ENCODE data around the gene OR2A42. TPM values are rescaled to one million over a fixed set of nuclear protein-coding genes. Genes with fewer than 3 reads are reported as not detected.
A peak's percentile ranks its signal among the peaks of the same experiment; 100 is the strongest.
"Not testable (repeated sequence)": the region's sequence is repeated elsewhere in the genome, so short reads cannot be mapped to it uniquely, and the experiment has no call there.

The OR2A42 gene
- total and polyA plus RNA-seq, 9 donors, result 0.10 to 0.65 (median 0.22) TPM; not detected in 1

DNA sequence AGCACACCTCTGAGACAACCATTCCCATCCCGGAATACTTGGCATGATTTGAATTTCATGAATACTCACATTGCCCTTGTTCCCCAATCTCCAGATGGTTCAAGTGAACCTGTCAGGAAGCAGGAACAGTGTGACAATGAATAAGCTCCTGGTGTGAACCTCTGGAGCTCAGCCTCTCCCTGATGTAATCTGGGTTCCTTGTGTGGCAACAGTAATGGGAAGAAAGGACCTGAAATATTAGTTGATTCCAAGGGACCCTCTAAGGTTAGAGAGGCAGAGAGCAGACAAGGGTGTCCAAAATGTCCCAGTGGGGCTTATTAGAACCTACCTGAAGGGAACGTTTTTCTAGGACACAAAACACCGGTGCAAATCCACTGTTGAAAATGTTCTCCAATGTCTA is 16.7 kb upstream of the OR2A42 start:
- intact Hi-C loops (cut with DNase I), result no loop called here
- Histone ChIP-seq H3K27me3 (no peaks in the 10 kb centered on the region), H3K27ac (no peak overlapping the region), H3K36me3 (no peaks in the 10 kb centered on the region), H3K4me3 (no peak overlapping the region), H3K4me1 (ENCODE audit: insufficient read depth) (no peaks in the 10 kb centered on the region), H3K9me3 (no peaks in the 10 kb centered on the region)
- 69 to 75% (median 72%) methylated on average over 3 of the region's 3 CpGs for WGBS, 3 donors
- DNase-seq, result no peak
- TF ChIP-seq EP300 (IDR thresholded peaks at IDR 0.05) (no peak), CTCF (IDR thresholded peaks at IDR 0.05) (no peak), POLR2A (IDR thresholded peaks at IDR 0.05) (no peak)

DNA sequence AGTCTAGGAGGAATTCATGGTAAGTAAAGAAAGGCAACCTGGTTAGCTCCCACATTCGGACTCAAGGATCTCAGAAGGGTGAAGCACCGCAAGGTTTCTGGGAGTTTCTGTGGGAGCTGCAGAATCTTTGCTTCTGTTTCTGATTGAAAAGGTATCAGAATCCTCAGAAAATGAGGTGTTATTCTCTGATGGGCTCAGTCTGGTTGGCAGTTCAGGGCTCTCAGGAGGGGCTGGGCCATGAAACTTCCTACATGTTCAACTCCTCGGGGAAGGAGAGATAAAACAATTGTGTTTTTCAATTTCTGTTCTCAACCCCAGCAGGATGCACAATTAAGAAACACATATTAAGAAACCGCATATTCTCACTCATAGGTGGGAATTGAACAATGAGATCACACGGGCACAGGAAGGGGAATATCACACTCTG is 16.1 kb upstream of the OR2A42 start:
- Histone ChIP-seq H3K9me3 (no peaks in the 10 kb centered on the region), H3K4me1 (ENCODE audit: insufficient read depth) (no peaks in the 10 kb centered on the region), H3K36me3 (no peaks in the 10 kb centered on the region), H3K27ac (no peak overlapping the region), H3K4me3 (no peak overlapping the region), H3K27me3 (no peaks in the 10 kb centered on the region)
- no peak for DNase-seq
- 77 to 80% (median 78%) methylated on average over 5 of the region's 5 CpGs for WGBS, 3 donors
- TF ChIP-seq EP300 (IDR thresholded peaks at IDR 0.05) (no peak), CTCF (IDR thresholded peaks at IDR 0.05) (no peak), POLR2A (IDR thresholded peaks at IDR 0.05) (no peak)
- intact Hi-C loops (cut with DNase I), result no loop called here

DNA sequence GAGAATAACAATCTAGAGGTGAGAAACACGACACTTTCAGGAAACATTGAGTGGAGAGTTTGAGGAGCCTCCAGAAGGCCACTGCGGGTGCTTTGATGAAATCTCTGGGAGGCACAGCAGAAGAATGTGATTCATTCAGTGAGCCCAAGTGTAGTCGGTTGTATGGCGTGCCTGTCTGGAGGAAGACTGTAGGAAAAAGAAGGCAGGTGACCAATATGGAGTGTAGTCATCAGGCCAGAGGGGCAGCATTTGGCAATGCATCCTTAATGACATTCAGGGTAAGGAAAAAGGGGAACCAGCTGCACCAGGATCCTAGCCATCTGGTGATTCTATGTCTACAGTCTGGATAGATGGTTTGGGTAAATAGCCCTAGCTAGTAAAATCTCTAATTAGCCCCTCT is 12.9 kb upstream of the OR2A42 start:
- H3K27ac ChIP-seq; DNase-seq; H3K4me3 ChIP-seq; H3K4me1 ChIP-seq (ENCODE audit: insufficient read depth); H3K9me3 ChIP-seq; intact Hi-C loops (cut with DNase I); H3K27me3 ChIP-seq; H3K36me3 ChIP-seq: not testable (repeated sequence)
- no CpG with 5 or more reads among the region's 4 CpGs for WGBS, 3 donors

- H3K36me3 ChIP-seq; intact Hi-C loops (cut with DNase I); H3K4me1 ChIP-seq (ENCODE audit: insufficient read depth); H3K9me3 ChIP-seq; H3K27me3 ChIP-seq; H3K4me3 ChIP-seq; H3K27ac ChIP-seq; DNase-seq: not testable (repeated sequence)
- no CpG with 5 or more reads among the region's 1 CpG for WGBS, 3 donors
Measured at GRCh38 chr7:144247674-144248330, 8.4 kb upstream of the OR2A42 start.

DNA sequence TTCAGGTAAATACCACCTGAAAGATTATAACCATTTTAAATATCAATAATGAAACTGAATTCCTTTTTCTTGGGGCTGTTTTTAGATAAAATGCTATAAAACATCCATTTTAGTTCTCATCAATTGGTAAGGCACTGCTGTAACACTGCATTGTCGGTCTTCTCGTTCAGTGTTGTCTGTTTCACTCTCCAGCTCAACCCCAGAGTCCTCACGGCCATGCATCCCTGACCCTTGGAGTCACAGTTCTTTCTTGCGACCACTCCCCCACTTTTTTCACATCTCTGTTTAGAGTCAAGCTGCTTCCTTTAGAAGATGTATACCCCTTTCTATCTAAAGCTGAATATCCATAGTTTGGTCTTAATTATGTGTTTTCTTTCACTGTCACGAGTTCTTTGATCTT is 7.6 kb upstream of the OR2A42 start:
- H3K36me3 ChIP-seq; H3K4me1 ChIP-seq (ENCODE audit: insufficient read depth); DNase-seq; H3K4me3 ChIP-seq; H3K27ac ChIP-seq; H3K27me3 ChIP-seq; intact Hi-C loops (cut with DNase I); H3K9me3 ChIP-seq: not testable (repeated sequence)
- WGBS, 3 donors, result no CpG with 5 or more reads among the region's 5 CpGs

GRCh38 chr7:144245372-144245771 is 6.0 kb upstream of the OR2A42 start:
- no CpG with 5 or more reads among the region's 2 CpGs for WGBS, 3 donors
- intact Hi-C loops (cut with DNase I); H3K9me3 ChIP-seq; H3K27ac ChIP-seq; H3K36me3 ChIP-seq; DNase-seq; H3K4me1 ChIP-seq (ENCODE audit: insufficient read depth); H3K27me3 ChIP-seq; H3K4me3 ChIP-seq: not testable (repeated sequence)

GRCh38 chr7:144238530-144239082 is 799 bp downstream of the OR2A42 start:
- H3K27ac ChIP-seq; intact Hi-C loops (cut with DNase I); H3K4me1 ChIP-seq (ENCODE audit: insufficient read depth); H3K36me3 ChIP-seq; H3K27me3 ChIP-seq; H3K4me3 ChIP-seq; H3K9me3 ChIP-seq; DNase-seq: not testable (repeated sequence)
- 91 to 93% (median 93%) methylated on average over 2 of the region's 2 CpGs for WGBS, 3 donors

GRCh38 chr7:144233039-144233438 is 6.4 kb downstream of the OR2A42 start:
- WGBS, 3 donors, result 64 to 73% (median 69%) methylated on average over 1 of the region's 1 CpG
- intact Hi-C loops (cut with DNase I), result not testable (repeated sequence)

GRCh38 chr7:144231027-144231426 is 8.4 kb downstream of the OR2A42 start:
- DNase-seq; intact Hi-C loops (cut with DNase I); H3K4me3 ChIP-seq; H3K36me3 ChIP-seq; H3K27ac ChIP-seq; H3K4me1 ChIP-seq (ENCODE audit: insufficient read depth); H3K27me3 ChIP-seq; H3K9me3 ChIP-seq: not testable (repeated sequence)
- no CpG with 5 or more reads among the region's 2 CpGs for WGBS, 3 donors

More at GRCh38 chr7:144233039-144233438, 6.4 kb downstream of the OR2A42 start:
- not testable (repeated sequence) for H3K36me3 ChIP-seq; H3K27ac ChIP-seq; H3K27me3 ChIP-seq; H3K9me3 ChIP-seq; DNase-seq; H3K4me1 ChIP-seq (ENCODE audit: insufficient read depth); H3K4me3 ChIP-seq

- H3K36me3 ChIP-seq; H3K27ac ChIP-seq; H3K4me3 ChIP-seq; H3K9me3 ChIP-seq; H3K4me1 ChIP-seq (ENCODE audit: insufficient read depth); H3K27me3 ChIP-seq; intact Hi-C loops (cut with DNase I): not testable (repeated sequence)
- WGBS, 3 donors, result 89 to 100% (median 90%) methylated on average over 1 of the region's 3 CpGs
- DNase-seq, result peak in 1 of 5 donors; percentile 39
Measured at GRCh38 chr7:144228810-144229209, 10.6 kb downstream of the OR2A42 start.

All from ovary (tissue), 9 donors.